H54 (cell line): ENCODE results near the gene EXOSC7.
"Not testable (repeated sequence)": the region's sequence is repeated elsewhere in the genome, so short reads cannot be mapped to it uniquely, and the experiment has no call there.

Experiments
- DNase-seq: peaks from one replicate; pipeline ENCODE4 v3.0.0; 2011; ENCODE audit warnings: low spot score, mixed read lengths; ENCODE audit not compliant: insufficient read length
- FAIRE-seq: peaks from 3 replicates; lab custom pipeline; 2011; peaks lifted over from hg19 to GRCh38; lab: Jason Lieb, UNC
- POLR2A ChIP-seq: IDR thresholded peaks from 2 replicates; pipeline ENCODE4 v1.6.1; 2011; ENCODE audit warnings: low read depth, mild to moderate bottlenecking, low read length

The EXOSC7 gene

GRCh38 chr3:44969154-44969827 lies 6.8 kb upstream of the EXOSC7 start:
- TF ChIP-seq POLR2A = no peak
- FAIRE-seq = no peak
- DNase-seq = no peak

DNA sequence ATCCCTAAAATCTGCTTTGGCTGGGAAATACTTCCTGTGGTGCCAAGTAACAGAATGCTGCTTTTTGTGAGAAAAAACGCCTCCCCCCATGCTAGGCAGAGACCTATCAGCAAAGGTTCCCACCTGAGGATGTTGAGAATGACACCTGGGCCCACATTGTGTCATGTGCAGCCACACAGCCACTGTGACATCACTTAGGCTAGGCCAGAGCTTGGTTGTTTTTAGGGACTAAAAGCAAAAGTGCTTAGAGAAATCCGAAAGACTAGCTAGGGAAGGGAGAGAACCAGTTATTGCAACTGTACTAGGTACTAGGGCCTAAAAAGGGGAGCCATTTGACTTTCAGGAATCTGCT lies 6.2 kb upstream of the EXOSC7 start:
- no peak for TF ChIP-seq POLR2A
- FAIRE-seq = no peak
- no peak for DNase-seq

DNA sequence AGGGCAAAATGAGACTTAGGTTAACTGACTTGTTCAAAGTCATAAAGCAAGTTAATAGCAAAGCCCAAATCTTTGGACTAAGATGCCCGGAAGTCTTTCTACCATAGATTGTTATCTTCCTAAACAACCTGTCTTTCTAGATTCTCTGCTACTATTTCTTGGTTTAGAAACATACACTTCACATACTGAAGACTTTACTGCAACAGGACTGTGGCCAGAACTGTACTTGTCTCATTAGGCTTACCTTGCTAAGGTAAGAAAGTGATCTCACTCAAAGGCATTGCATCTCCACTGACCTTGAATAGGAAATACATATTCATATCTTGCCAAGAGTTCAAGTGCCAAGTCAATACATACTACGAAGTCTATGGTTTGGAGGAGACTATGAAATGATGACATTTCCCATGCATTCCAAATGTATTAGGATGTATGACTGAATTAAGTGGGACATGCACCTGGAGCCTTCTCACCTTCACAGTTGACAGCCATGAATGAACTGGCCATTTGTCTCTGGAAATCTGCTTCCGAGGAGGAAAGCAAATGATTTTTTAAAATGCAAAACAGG lies 5.0 kb upstream of the EXOSC7 start:
- FAIRE-seq (no peak), DNase-seq (no peak)
- TF ChIP-seq POLR2A = no peak

GRCh38 chr3:44974416-44974815 lies 1.6 kb upstream of the EXOSC7 start:
- no peak for TF ChIP-seq POLR2A
- DNase-seq (no peak), FAIRE-seq (no peak)

DNA sequence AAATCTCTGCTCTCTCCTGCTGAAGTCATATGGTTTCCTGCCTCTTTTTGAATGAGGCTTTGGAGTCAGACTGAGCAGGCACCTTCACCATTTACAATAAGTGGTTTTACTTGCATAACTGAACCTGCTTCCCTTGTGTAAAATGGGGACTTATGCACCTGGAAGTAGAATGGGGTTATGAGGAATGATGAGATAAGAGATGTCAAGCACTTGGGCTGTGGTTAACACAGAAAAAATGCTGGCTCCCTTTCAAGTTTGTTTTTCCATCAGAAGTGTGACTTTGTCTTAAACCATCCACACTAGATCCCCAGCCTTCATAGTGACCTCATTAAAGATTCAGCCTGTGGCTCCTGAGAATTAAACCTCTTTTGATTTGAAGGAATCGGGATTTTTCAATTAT lies 5.2 kb downstream of the EXOSC7 start:
- TF ChIP-seq POLR2A = no peak

DNA sequence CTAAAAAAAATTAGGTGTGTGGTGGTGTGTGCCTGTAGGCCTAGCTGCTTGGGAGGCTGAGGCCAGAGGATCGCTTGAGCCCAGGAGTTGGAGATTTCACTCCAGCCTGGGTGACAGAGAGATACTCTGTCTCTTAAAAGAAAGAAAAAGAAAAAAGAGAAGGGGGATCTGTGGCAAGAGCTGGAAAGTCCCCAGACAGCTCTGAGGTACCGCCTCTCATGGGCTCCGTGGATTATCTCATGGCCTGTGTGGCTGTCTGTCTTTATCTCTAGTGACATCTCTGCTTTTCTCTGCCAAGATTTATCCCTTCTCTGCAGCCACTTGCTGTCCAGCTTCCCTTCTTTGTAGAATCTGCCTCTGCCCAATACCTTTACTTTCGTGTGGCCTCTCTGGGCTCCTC lies 5.7 kb downstream of the EXOSC7 start:
- DNase-seq (no peak), FAIRE-seq (no peak)
- TF ChIP-seq POLR2A = no peak

More for the DNA sequence above, 5.2 kb downstream of the EXOSC7 start:
- no peak for DNase-seq
- FAIRE-seq = no peak

DNA sequence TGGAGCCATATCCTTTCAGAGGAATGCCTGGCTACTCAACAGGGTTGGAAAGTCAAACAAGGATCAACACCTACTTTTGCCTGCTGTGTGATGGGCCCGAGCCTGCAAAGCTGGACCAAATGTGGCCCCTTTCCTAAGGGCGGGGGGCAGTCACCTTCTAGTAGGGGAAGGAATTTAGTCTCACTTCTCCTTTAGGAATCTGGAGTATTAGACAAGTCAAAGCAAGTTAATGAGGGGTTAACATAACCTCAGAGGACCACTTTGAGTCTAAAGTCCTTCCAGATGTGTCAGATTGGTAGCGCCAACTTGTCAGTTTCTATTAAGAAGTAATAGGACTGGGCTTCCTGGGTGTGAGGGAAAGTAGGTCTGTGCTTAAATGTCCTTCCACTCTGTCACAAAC lies 6.8 kb downstream of the EXOSC7 start:
- DNase-seq (no peak), FAIRE-seq (no peak)
- no peak for TF ChIP-seq POLR2A

GRCh38 chr3:44983484-44983941 lies 7.5 kb downstream of the EXOSC7 start:
- FAIRE-seq (no peak), DNase-seq (no peak)
- no peak for TF ChIP-seq POLR2A

DNA sequence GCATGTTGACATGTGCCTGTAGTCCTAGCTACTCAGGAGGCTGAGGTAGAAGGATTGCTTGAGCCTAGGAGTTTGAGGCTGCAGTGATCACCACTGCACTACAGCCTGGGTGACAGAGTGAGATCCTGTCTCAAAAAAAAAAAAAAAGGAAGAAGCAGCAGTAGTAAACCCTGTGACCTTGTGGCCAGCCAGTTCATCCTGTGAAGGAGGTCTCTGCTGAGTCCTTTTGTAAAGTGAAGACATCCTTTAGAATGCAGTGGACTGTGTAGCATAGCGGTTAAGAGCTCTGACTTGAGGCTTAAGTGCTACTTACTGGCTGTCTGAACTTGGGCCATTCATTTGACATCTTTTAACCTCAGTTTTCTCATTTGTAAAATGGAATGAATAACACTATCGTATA lies 8.3 kb downstream of the EXOSC7 start:
- no peak for DNase-seq
- FAIRE-seq = no peak
- TF ChIP-seq POLR2A = no peak

- not testable (repeated sequence) for DNase-seq, FAIRE-seq
Observed at GRCh38 chr3:44986330-44986729, 10.3 kb downstream of the EXOSC7 start.

- no peak for TF ChIP-seq POLR2A
- FAIRE-seq = no peak
- no peak for DNase-seq
Observed at GRCh38 chr3:44987332-44987731, 11.3 kb downstream of the EXOSC7 start.

- no peak for DNase-seq
- no peak for TF ChIP-seq POLR2A
- no peak for FAIRE-seq
Observed at GRCh38 chr3:44988073-44988472, 12.0 kb downstream of the EXOSC7 start.

GRCh38 chr3:44989141-44989540 lies 13.1 kb downstream of the EXOSC7 start:
- TF ChIP-seq POLR2A = no peak
- no peak for FAIRE-seq

DNA sequence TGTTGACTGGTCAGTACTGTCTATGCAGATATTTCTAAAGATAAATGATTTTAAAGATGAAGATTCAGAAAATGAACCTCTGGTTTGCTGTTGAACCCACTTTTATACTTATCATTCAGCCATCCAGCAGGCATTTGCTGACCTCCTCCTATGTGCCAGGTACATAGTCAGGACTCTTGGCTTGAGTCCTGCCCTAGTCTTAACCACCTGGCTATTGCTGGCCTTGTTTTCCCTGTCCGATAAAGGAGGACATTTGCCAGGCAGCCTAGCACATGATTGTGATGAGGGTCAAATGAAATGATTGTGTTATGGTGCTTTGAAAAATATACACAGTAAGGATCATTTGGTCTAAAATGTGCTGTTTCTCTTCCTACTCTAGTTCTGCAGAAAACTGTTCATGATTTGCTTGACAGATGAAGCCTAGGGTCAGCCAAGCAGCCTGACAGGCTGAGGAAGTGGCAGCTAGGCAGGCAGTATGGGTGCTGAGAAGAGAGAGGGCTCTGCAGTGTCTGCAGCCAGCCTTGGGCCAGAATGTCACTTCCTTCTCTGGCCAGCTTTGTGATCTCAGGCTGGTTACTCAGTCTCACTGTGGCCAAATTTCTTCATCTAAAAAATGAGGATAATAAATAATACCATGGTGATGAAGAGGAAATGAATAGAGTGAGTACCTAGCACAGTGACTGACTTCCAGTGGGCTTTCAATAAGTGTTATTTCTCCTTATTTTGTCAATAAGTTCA lies 13.8 kb downstream of the EXOSC7 start:
- no peak for FAIRE-seq
- no peak for TF ChIP-seq POLR2A
- no peak for DNase-seq

More at GRCh38 chr3:44989141-44989540, 13.1 kb downstream of the EXOSC7 start:
- DNase-seq = no peak
